H9 (cell line): ENCODE measurements around the gene EPC2. TPM values are rescaled to one million over a fixed set of nuclear protein-coding genes. Genes with fewer than 3 reads are reported as not detected.

Source experiments
- DNase-seq: peaks from one replicate; pipeline ENCODE4 v3.0.0-alpha.2; 2017
- H2AFZ ChIP-seq: one replicate; pipeline ENCODE4 v1.6.1; 2013; ENCODE audit warnings: mild to moderate bottlenecking, low read length, control low read depth, moderate library complexity
- H2AK5ac ChIP-seq: 2 replicates; pipeline ENCODE4 v1.6.1; 2013; ENCODE audit warnings: low read length, control low read depth, mixed read lengths; ENCODE audit not compliant: insufficient read length
- H2BK120ac ChIP-seq: one replicate; pipeline ENCODE4 v1.6.1; 2013; ENCODE audit warnings: low read depth, mild to moderate bottlenecking, low read length, control low read depth, inconsistent platforms; ENCODE audit not compliant: poor library complexity, severe bottlenecking
- H2BK12ac ChIP-seq: 2 replicates; pipeline ENCODE4 v1.6.1; 2013; ENCODE audit warnings: low read length, control low read depth, mixed read lengths, low read depth; ENCODE audit not compliant: insufficient read length
- H2BK15ac ChIP-seq: 2 replicates; pipeline ENCODE4 v1.6.1; 2013; ENCODE audit warnings: low read depth, low read length, control low read depth
- H2BK20ac ChIP-seq: one replicate; pipeline ENCODE4 v1.6.1; 2013; ENCODE audit warnings: low read depth, mild to moderate bottlenecking, low read length, control low read depth, inconsistent platforms; ENCODE audit not compliant: poor library complexity, severe bottlenecking
- H2BK5ac ChIP-seq: 2 replicates; pipeline ENCODE4 v1.6.1; 2013; ENCODE audit warnings: low read length, control low read depth, mixed read lengths; ENCODE audit not compliant: insufficient read length
- H3K14ac ChIP-seq: 2 replicates; pipeline ENCODE4 v1.6.1; 2013; ENCODE audit warnings: low read length, control low read depth; ENCODE audit not compliant: insufficient read depth
- H3K18ac ChIP-seq: 2 replicates; pipeline ENCODE4 v1.6.1; 2013; ENCODE audit warnings: low read depth, mild to moderate bottlenecking, mixed read lengths, low read length, control low read depth; ENCODE audit not compliant: insufficient read length
- H3K23ac ChIP-seq: 2 replicates; pipeline ENCODE4 v1.6.1; 2013; ENCODE audit warnings: low read length, control low read depth, mixed read lengths, low read depth; ENCODE audit not compliant: insufficient read length
- H3K23me2 ChIP-seq: 2 replicates; pipeline ENCODE4 v1.6.1; 2013; ENCODE audit warnings: low read depth, mild to moderate bottlenecking, mixed read lengths, low read length, control low read depth; ENCODE audit not compliant: insufficient read length, poor library complexity, severe bottlenecking
- H3K27ac ChIP-seq: 2 replicates; pipeline ENCODE4 v1.5.1; 2013; ENCODE audit warnings: low read length, control low read depth, mixed read lengths, low read depth; ENCODE audit not compliant: insufficient read length
- H3K27me3 ChIP-seq: 2 replicates; pipeline ENCODE4 v1.6.1; 2013; ENCODE audit warnings: low read length, control low read depth, inconsistent platforms; ENCODE audit not compliant: insufficient read depth
- H3K4ac ChIP-seq: 2 replicates; pipeline ENCODE4 v1.6.1; 2013; ENCODE audit warnings: low read depth, mild to moderate bottlenecking, control low read depth, inconsistent platforms, low read length, moderate library complexity
- H3K4me1 ChIP-seq: 2 replicates; pipeline ENCODE4 v1.6.1; 2013; ENCODE audit warnings: low read length, control low read depth, inconsistent platforms; ENCODE audit not compliant: insufficient read depth
- H3K4me2 ChIP-seq: 2 replicates; pipeline ENCODE4 v1.6.1; 2013; ENCODE audit warnings: low read length, control low read depth, mixed read lengths; ENCODE audit not compliant: insufficient read length, insufficient read depth
- H3K56ac ChIP-seq: 2 replicates; pipeline ENCODE4 v1.6.1; 2013; ENCODE audit warnings: low read depth, mild to moderate bottlenecking, mixed read lengths, low read length, control low read depth; ENCODE audit not compliant: insufficient read length
- H3K79me1 ChIP-seq: 2 replicates; pipeline ENCODE4 v1.6.1; 2013; ENCODE audit warnings: low read depth, mild to moderate bottlenecking, moderate library complexity, low read length, control low read depth, inconsistent platforms; ENCODE audit not compliant: insufficient read depth, poor library complexity, severe bottlenecking
- H3K79me2 ChIP-seq: 2 replicates; pipeline ENCODE4 v1.6.1; 2013; ENCODE audit warnings: low read length, control low read depth, inconsistent platforms; ENCODE audit not compliant: insufficient read depth
- H3K9ac ChIP-seq: 2 replicates; pipeline ENCODE4 v1.6.1; 2013; ENCODE audit warnings: low read length, control low read depth, mixed read lengths; ENCODE audit not compliant: insufficient read length; ENCODE audit errors: extremely low read depth
- H3K9me3 ChIP-seq: one replicate; pipeline ENCODE4 v1.6.1; 2013; ENCODE audit warnings: low read depth, low read length, inconsistent platforms; ENCODE audit not compliant: control insufficient read depth
- H3T11ph ChIP-seq: one replicate; pipeline ENCODE4 v1.6.1; 2013; ENCODE audit warnings: mild to moderate bottlenecking, low read length, control low read depth, inconsistent platforms
- H4K20me1 ChIP-seq: one replicate; pipeline ENCODE4 v1.6.1; 2013; ENCODE audit not compliant: control insufficient read depth, insufficient read length, insufficient read depth
- H4K5ac ChIP-seq: 2 replicates; pipeline ENCODE4 v1.6.1; 2013; ENCODE audit warnings: low read depth, mild to moderate bottlenecking, mixed read lengths, low read length, control low read depth; ENCODE audit not compliant: insufficient read length
- H4K8ac ChIP-seq: replicated peaks from 2 replicates; pipeline ENCODE4 v1.6.1; 2013; ENCODE audit warnings: low read length, control low read depth, mixed read lengths, low read depth; ENCODE audit not compliant: insufficient read length
- H4K91ac ChIP-seq: 2 replicates; pipeline ENCODE4 v1.6.1; 2013; ENCODE audit warnings: low read depth, mild to moderate bottlenecking, moderate library complexity, mixed read lengths, low read length, control low read depth; ENCODE audit not compliant: insufficient read length
- H3K27ac Mint-ChIP-seq, 3 experiments: 2 replicates in 2 of 3; 3 replicates in 1 of 3; pipeline ENCODE4 v1.8.0; 2020 to 2021; ENCODE audit warnings: mixed read lengths in 3 of 3, mild to moderate bottlenecking in 1 of 3, moderate library complexity in 1 of 3
- H3K27me3 Mint-ChIP-seq: 2 replicates; pipeline ENCODE4 v1.8.0; 2021; ENCODE audit warnings: low read depth, mild to moderate bottlenecking, moderate library complexity, mixed read lengths
- H3K36me3 Mint-ChIP-seq, 3 experiments: 2 replicates in 2 of 3; 3 replicates in 1 of 3; pipeline ENCODE4 v1.8.0; 2020 to 2021; ENCODE audit warnings: low read depth in 3 of 3, mixed read lengths in 3 of 3; ENCODE audit not compliant: insufficient read depth in 1 of 3
- H3K4me1 Mint-ChIP-seq, 2 experiments: 2 replicates each; pipeline ENCODE4 v1.8.0; 2020; ENCODE audit warnings: mixed read lengths in 2 of 2
- H3K4me3 Mint-ChIP-seq, 2 experiments: 2 replicates in 1 of 2; 3 replicates in 1 of 2; pipeline ENCODE4 v1.8.0; 2020 to 2021; ENCODE audit warnings: mild to moderate bottlenecking in 2 of 2, mixed read lengths in 2 of 2, moderate library complexity in 1 of 2
- H3K9me3 Mint-ChIP-seq, 2 experiments: 2 replicates in 1 of 2; 3 replicates in 1 of 2; pipeline ENCODE4 v1.8.0; 2020; ENCODE audit warnings: mild to moderate bottlenecking in 2 of 2, mixed read lengths in 2 of 2, moderate library complexity in 1 of 2
- CTCF ChIP-seq: fragments of 200-600 bp; sonication (generic); conservative IDR thresholded peaks from 3 replicates; pipeline ENCODE4 v1.8.0; 2021; ENCODE audit warnings: antibody characterized with exemption, mild to moderate bottlenecking
- WGBS: extraction: QIAGEN DNeasy Blood & Tissue Kit; methylation state at CpG from one replicate; pipeline ENCODE4 v1.1.7; 2013; ENCODE audit warnings: missing lambda C conversion rate, low lambda C conversion rate, mixed read lengths; ENCODE audit not compliant: insufficient read length; ENCODE audit errors: extremely low coverage; 5-methylcytosine and 5-hydroxymethylcytosine counted together
- total RNA-seq: library from RNA; stranded (reverse); gene quantifications from 2 replicates; pipeline ENCODE4 v1.2.1, GENCODE V29; 2021

EPC2 gene
- total RNA-seq, 1 experiment from 2014 or later, result 31.3 TPM

- no peak for DNase-seq
- no CpG with 5 or more reads among the region's 2 CpGs for WGBS
- Histone ChIP-seq H2BK20ac (no peak overlapping the region), H3T11ph (no peak overlapping the region), H3K27me3 (no peaks in the 10 kb centered on the region), H4K20me1 (no peaks in the 10 kb centered on the region), H3K9me3 (no peaks in the 10 kb centered on the region), H3K56ac (no peak overlapping the region), H3K4ac (no peak overlapping the region), H3K79me1 (no peaks in the 10 kb centered on the region), H2BK120ac (no peak overlapping the region), H2BK12ac (no peak overlapping the region), H3K23ac (no peak overlapping the region), H3K4me1 (no peaks in the 10 kb centered on the region), H3K79me2 (no peaks in the 10 kb centered on the region), H3K14ac (no peak overlapping the region), H4K5ac (no peak overlapping the region), H2AFZ (no peak overlapping the region), H3K4me2 (no peak overlapping the region), H2AK5ac (no peak overlapping the region), H3K23me2 (no peaks in the 10 kb centered on the region), H4K91ac (no peak overlapping the region), H3K27ac (no peak overlapping the region), H4K8ac (no peak overlapping the region), H2BK15ac (no peak overlapping the region), H3K18ac (no peak overlapping the region), H3K9ac (no peak overlapping the region), H2BK5ac (no peak overlapping the region)
- Mint-ChIP-seq H3K36me3 (peaks cover 0 to 2% (median 2%) of the 10 kb centered on the region in 3 experiments; a peak in 4 of 7 replicates), H3K9me3 (no peaks in the 10 kb centered on the region; a peak in 2 of 5 replicates), H3K4me1 (peaks cover 3 to 11% of the 10 kb centered on the region in 2 experiments; a peak in 3 of 4 replicates), H3K4me3 (no peak overlapping the region), H3K27ac (no peak overlapping the region), H3K27me3 (no peaks in the 10 kb centered on the region)
- TF ChIP-seq CTCF, result no peak
Observed at GRCh38 chr2:148794558-148794957, 150.0 kb downstream of the EPC2 start.
